Ishikawa (cell line): Measurements from ENCODE around the gene CEP41.

Experiments
- CEBPB ChIP-seq: IDR thresholded peaks from 2 replicates; pipeline ENCODE4 v1.6.1; 2012
- CREB1 ChIP-seq: IDR thresholded peaks from 2 replicates; pipeline ENCODE4 v1.6.1; 2012; ENCODE audit warnings: low read depth
- EGR1 ChIP-seq: IDR thresholded peaks from 2 replicates; pipeline ENCODE4 v1.6.1; 2012
- EP300 ChIP-seq: IDR thresholded peaks from 2 replicates; pipeline ENCODE4 v1.6.1; 2012; ENCODE audit warnings: borderline replicate concordance
- FOXM1 ChIP-seq: IDR thresholded peaks from 2 replicates; pipeline ENCODE4 v1.6.1; 2012; ENCODE audit warnings: low read depth, borderline replicate concordance
- NFIC ChIP-seq: IDR thresholded peaks from 2 replicates; pipeline ENCODE4 v1.6.1; 2012
- RAD21 ChIP-seq: IDR thresholded peaks from 2 replicates; pipeline ENCODE4 v1.6.1; 2012; ENCODE audit warnings: low read depth
- TAF1 ChIP-seq: IDR thresholded peaks from 2 replicates; pipeline ENCODE4 v1.6.1; 2012; ENCODE audit warnings: low read depth, mild to moderate bottlenecking
- TCF12 ChIP-seq: IDR thresholded peaks from 2 replicates; pipeline ENCODE4 v1.6.1; 2012; ENCODE audit warnings: low read depth
- TEAD4 ChIP-seq: IDR thresholded peaks from 2 replicates; pipeline ENCODE4 v1.6.1; 2012
- YY1 ChIP-seq: IDR thresholded peaks from 2 replicates; pipeline ENCODE4 v1.6.1; 2012; ENCODE audit warnings: low read depth
- ZBTB7A ChIP-seq: IDR thresholded peaks from 2 replicates; pipeline ENCODE4 v1.6.1; 2012; ENCODE audit warnings: low read depth
- TF ChIP-seq, protein P1 (sequence below): IDR thresholded peaks from 2 replicates; pipeline ENCODE4 v1.6.1; 2012; ENCODE audit warnings: low read depth, mild to moderate bottlenecking
- TF ChIP-seq, protein P2 (sequence below): IDR thresholded peaks from 2 replicates; pipeline ENCODE4 v1.6.1; 2012
- TF ChIP-seq, protein P3 (sequence below): IDR thresholded peaks from 2 replicates; pipeline ENCODE4 v1.6.1; 2012

Gene CEP41

DNA sequence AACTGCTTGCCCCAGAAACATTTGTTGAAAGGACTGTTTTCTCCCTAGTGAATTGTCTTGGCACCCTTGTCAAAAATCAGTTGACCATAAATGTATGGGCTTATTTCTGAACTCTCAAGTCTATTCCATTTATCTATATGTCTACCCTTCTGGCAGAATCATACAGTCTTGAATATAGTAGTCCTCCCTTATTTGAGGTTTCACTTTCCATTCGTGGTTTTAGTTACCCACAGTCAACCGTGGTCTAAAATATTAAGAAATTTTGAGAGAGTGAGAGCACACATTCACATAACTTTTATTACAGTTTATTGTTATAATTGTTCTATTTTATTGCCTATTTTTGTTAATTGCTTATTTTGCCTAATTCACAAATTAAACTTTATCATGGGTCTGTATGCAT is 17.4 kb upstream of the CEP41 start:
- TF ChIP-seq, protein P1, sequence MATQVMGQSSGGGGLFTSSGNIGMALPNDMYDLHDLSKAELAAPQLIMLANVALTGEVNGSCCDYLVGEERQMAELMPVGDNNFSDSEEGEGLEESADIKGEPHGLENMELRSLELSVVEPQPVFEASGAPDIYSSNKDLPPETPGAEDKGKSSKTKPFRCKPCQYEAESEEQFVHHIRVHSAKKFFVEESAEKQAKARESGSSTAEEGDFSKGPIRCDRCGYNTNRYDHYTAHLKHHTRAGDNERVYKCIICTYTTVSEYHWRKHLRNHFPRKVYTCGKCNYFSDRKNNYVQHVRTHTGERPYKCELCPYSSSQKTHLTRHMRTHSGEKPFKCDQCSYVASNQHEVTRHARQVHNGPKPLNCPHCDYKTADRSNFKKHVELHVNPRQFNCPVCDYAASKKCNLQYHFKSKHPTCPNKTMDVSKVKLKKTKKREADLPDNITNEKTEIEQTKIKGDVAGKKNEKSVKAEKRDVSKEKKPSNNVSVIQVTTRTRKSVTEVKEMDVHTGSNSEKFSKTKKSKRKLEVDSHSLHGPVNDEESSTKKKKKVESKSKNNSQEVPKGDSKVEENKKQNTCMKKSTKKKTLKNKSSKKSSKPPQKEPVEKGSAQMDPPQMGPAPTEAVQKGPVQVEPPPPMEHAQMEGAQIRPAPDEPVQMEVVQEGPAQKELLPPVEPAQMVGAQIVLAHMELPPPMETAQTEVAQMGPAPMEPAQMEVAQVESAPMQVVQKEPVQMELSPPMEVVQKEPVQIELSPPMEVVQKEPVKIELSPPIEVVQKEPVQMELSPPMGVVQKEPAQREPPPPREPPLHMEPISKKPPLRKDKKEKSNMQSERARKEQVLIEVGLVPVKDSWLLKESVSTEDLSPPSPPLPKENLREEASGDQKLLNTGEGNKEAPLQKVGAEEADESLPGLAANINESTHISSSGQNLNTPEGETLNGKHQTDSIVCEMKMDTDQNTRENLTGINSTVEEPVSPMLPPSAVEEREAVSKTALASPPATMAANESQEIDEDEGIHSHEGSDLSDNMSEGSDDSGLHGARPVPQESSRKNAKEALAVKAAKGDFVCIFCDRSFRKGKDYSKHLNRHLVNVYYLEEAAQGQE, result no peak
- TF ChIP-seq TAF1 (no peak), EGR1 (no peak), YY1 (no peak), TCF12 (no peak), FOXM1 (no peak), CEBPB (no peak), EP300 (no peak), TEAD4 (no peak), CREB1 (no peak), NFIC (no peak), ZBTB7A (no peak), RAD21 (no peak)
- TF ChIP-seq, protein P2, sequence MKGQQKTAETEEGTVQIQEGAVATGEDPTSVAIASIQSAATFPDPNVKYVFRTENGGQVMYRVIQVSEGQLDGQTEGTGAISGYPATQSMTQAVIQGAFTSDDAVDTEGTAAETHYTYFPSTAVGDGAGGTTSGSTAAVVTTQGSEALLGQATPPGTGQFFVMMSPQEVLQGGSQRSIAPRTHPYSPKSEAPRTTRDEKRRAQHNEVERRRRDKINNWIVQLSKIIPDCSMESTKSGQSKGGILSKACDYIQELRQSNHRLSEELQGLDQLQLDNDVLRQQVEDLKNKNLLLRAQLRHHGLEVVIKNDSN, result no peak
- TF ChIP-seq, protein P3, sequence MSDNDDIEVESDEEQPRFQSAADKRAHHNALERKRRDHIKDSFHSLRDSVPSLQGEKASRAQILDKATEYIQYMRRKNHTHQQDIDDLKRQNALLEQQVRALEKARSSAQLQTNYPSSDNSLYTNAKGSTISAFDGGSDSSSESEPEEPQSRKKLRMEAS, result no peak

DNA sequence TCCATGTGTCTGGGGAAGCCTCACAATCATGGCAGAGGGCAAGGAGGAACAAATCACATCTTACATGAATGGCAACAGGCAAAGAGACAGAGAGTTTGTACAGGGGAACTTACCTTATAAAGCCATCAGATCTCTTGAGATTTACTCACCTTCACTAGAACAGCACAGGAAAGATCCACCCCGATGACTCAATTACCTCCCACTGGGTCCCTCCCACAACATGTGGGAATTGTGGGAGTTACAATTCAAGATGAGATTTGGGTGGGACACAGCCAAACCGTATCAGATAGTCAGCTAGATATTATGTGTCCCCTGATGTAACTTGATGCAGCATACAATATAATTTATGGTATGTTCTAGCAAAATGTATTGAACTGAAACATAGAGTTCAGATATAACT is 14.1 kb upstream of the CEP41 start:
- TF ChIP-seq, protein P1, result no peak

DNA sequence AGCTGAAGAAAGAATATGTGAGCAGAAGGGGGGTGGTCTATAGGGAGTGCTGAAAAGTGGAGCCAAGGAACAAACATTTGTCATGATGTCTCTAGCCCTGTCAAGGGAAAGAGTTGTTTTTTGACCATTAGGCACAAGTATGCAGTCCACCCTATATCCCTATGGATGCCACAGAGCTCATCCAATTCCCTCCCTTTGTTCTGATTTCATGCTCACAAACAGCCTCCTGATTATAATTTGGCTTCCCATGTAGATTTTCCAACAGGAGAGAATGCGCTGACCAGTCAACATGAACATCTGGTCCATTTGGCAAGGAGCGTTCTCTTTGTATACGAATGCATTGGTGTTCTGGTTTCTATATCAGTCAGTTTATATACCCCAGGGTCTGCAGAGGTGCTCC is 12.1 kb upstream of the CEP41 start:
- TF ChIP-seq FOXM1, result no peak
- no peak for TF ChIP-seq CREB1
- TF ChIP-seq RAD21, result no peak
- TF ChIP-seq TEAD4, result no peak
- TF ChIP-seq, protein P2, result no peak
- no peak for TF ChIP-seq EGR1
- no peak for TF ChIP-seq EP300

DNA sequence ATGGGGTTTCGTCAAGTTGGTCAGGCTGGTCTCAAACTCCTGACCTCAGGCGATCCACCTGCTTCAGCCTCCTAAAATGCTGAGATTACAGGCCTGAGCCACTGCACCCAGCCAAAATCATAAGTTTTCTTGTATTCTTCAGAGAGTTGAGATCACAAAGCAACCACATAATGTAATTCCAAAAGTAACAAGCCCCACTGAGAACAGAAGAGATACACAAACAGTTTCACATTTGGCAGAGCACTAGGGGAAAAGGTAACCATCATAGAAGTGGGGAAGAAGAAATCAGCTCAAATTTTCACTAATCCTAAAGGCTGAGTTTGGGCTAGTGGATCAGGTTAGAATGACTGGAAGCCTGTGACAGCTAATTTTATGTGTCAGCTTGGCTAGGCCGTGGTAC is 5.4 kb upstream of the CEP41 start:
- TF ChIP-seq, protein P2, result no peak
- TF ChIP-seq ZBTB7A, result no peak
- no peak for TF ChIP-seq EGR1
- TF ChIP-seq FOXM1, result no peak
- TF ChIP-seq, protein P3, result no peak
- no peak for TF ChIP-seq TAF1
- TF ChIP-seq TCF12, result no peak

DNA sequence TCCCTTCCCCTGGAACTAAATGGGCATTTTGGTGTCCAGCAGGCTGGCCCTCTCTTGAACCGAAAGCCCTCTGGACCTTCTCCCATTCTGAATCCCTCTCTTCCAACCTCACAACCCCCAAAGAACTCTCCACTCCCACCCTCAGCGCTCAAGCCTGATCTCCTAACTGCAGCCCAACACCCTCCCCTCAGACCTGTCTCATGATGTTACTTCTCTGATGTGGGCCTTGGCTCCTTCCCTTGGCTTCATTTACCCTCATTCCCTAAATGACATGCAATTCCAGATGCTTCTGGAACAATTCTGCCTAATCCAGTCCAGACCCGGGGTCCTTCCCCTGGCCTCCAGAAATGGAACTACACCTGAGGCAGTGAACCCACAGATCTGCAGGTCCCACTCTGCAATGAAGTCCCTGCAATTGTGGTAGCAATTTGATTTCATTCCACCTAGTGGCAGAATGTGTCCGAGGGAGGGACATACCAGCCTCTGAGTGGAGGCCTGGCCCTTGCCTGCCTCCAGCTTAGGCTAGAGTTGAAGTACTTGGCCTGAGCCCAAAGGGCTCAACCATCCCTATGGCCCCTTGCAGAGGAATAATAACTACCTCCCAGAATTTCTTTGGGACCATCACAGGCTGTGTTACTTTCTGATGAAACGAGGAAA is 4.1 kb upstream of the CEP41 start:
- TF ChIP-seq TAF1 (no peak), CREB1 (no peak), RAD21 (no peak)
- TF ChIP-seq, protein P1, result no peak
- TF ChIP-seq, protein P2, result no peak
